ENCODE results near the gene CR1. TPM values are rescaled to one million over a fixed set of nuclear protein-coding genes. Genes with fewer than 3 reads are reported as not detected.

CR1 gene
- total and polyA plus RNA-seq, 9 of the 15 experiments (the other 6 are each of a cell fraction or from before 2014, with no cell fraction given) = 0.07 to 0.47 (median 0.18) TPM

- TF ChIP-seq ATF3 (IDR thresholded peaks at IDR 0.05) (peak; percentile 88), ATF3 (CRISPR knock-in tag; conservative IDR thresholded peaks at IDR 0.05) (peak; percentile 75; the same call in 1 of the 2 replicates), HNRNPH1 (optimal IDR thresholded peaks at IDR 0.05; ENCODE audit: low read depth, low read length) (no peak), KLF6 (CRISPR knock-in tag; IDR thresholded peaks at IDR 0.05; ENCODE audit: borderline replicate concordance) (no peak; the same call in 1 of the 2 replicates), ZNF57 (CRISPR knock-in tag; IDR thresholded peaks at IDR 0.05) (no peak), FOXO4 (CRISPR knock-in tag; IDR thresholded peaks at IDR 0.05) (no peak), ZNF217 (CRISPR knock-in tag; IDR thresholded peaks at IDR 0.05) (no peak)
Observed at GRCh38 chr1:207519505-207520399, 23.8 kb downstream of the CR1 start (continued).
